H1 (cell line): ENCODE data around the gene ATE1. TPM values are rescaled to one million over a fixed set of nuclear protein-coding genes. Genes with fewer than 3 reads are reported as not detected.

ENCODE experiments used
- BACH1 ChIP-seq: IDR thresholded peaks from 2 replicates; pipeline ENCODE4 v1.6.1; 2012; ENCODE audit warnings: low read length, improper control_type of control experiment
- NRF1 ChIP-seq: IDR thresholded peaks from 2 replicates; pipeline ENCODE4 v1.6.1; 2011; ENCODE audit warnings: mild to moderate bottlenecking, low read depth, low read length, improper control_type of control experiment
- RFX5 ChIP-seq: IDR thresholded peaks from 2 replicates; pipeline ENCODE4 v1.6.1; 2011; ENCODE audit warnings: low read depth, low read length, improper control_type of control experiment, borderline replicate concordance
- SIX5 ChIP-seq: IDR thresholded peaks from 2 replicates; pipeline ENCODE4 v1.6.1; 2011; ENCODE audit warnings: mild to moderate bottlenecking, low read depth, low read length
- ZNF274 ChIP-seq: IDR thresholded peaks from 2 replicates; pipeline ENCODE4 v1.7.0; 2012; ENCODE audit warnings: low read length, borderline replicate concordance; ENCODE audit errors: extremely low read depth
- polyA plus RNA-seq, 7 experiments: library from polyadenylated mRNA; depleted of rRNA in 3 of 7; stranded (reverse) in 5 of 7; unstranded in 2 of 7; fragments of >200 nt in 5 of 7; fragments of 200-250 nt in 2 of 7; gene quantifications; 1 replicate in 5 of 7; 2 replicates in 1 of 7; 4 replicates in 1 of 7; pipeline versions ENCODE4 v1.2.1 to v1.2.3, GENCODE V29; 2011 to 2013; ENCODE audit warnings: missing spikeins in 2 of 7, mixed read lengths in 2 of 7
- total RNA-seq: library from RNA; stranded (reverse); fragmentation: NEBNext Ultra II Directional; extraction: Animal tissue kit (Norgen Biotek cat#: 25700); gene quantifications from 2 replicates; pipeline ENCODE4 v1.2.1, GENCODE V29; 2021

The ATE1 gene
- total and polyA plus RNA-seq, 2 of the 8 experiments (the other 6 are each of a cell fraction or from before 2014, with no cell fraction given): 8.8 to 26.9 TPM

GRCh38 chr10:121715969-121716368, 211.9 kb downstream of the ATE1 start (continued):
- TF ChIP-seq RFX5: no peak
- TF ChIP-seq BACH1: no peak
- TF ChIP-seq NRF1: no peak
- TF ChIP-seq ZNF274: no peak
- TF ChIP-seq SIX5: no peak
